ENCODE measurements around the gene TMEM9. TPM values are rescaled to one million over a fixed set of nuclear protein-coding genes. Genes with fewer than 3 reads are reported as not detected.
A peak's percentile ranks its signal among the peaks of the same experiment; 100 is the strongest.

TMEM9 gene
- total and polyA plus RNA-seq, 2 donors (not counting 3 experiments of a cell fraction or from before 2014, with no cell fraction given), result 39.3 to 96.1 TPM

- Histone ChIP-seq H3K9me3 (replicated peaks; ENCODE audit: control insufficient read depth, insufficient read depth, low read length) (no peaks in the 10 kb centered on the region), H3K27me3 (ENCODE audit: control insufficient read depth in 2 of 2, insufficient read depth in 2 of 2, low read length in 2 of 2) (peaks cover 26 to 49% of the 10 kb centered on the region in 2 experiments), H4K20me1 (replicated peaks; ENCODE audit: control insufficient read depth, extremely low read depth, insufficient read depth, low read length) (no peaks in the 10 kb centered on the region), H3K36me3 (ENCODE audit: control insufficient read depth in 2 of 2, extremely low read depth in 1 of 2, insufficient read depth in 2 of 2, low read length in 2 of 2) (no peaks in the 10 kb centered on the region), H3K79me2 (ENCODE audit: control insufficient read depth, insufficient read depth, low read length) (no peaks in the 10 kb centered on the region), H3K27ac (ENCODE audit: insufficient read depth, low read depth, low read length) (no peak overlapping the region), H3K9me1 (replicated peaks; ENCODE audit: control insufficient read depth, extremely low read depth, insufficient read depth, low read length) (no peaks in the 10 kb centered on the region), H3K9ac (replicated peaks; ENCODE audit: extremely low read depth, insufficient read depth, low read length) (no peak overlapping the region), H3K4me3 (replicated peaks in 1 of 3; ENCODE audit: insufficient read depth in 1 of 3, low read depth in 1 of 3, low read length in 3 of 3) (no peak overlapping the region), H2AFZ (ENCODE audit: low read depth, low read length) (no peak overlapping the region), H3K4me1 (ENCODE audit: control insufficient read depth, extremely low read depth, insufficient read depth, low read length) (no peaks in the 10 kb centered on the region), H3K4me2 (ENCODE audit: insufficient read depth, low read length) (no peak overlapping the region)
- intact Hi-C loops (cut with micrococcal nuclease), result loop anchor here (10.0 kb wide), 1 partner anchor 561 kb away; no protein-coding TSS in a partner anchor
- CTCF ChIA-PET, result interaction anchor here (1.1 to 3.7 kb wide), 8 partner anchors 10 to 556 kb away, joined by 3 to 70 read pairs (median 12); no protein-coding TSS in a partner anchor
- DNase-seq (ENCODE audit: low read depth, low spot score), result no peak
- dilution Hi-C loops (cut with MboI; ENCODE audit: extremely low pct_ligation_motif_present, low sequenced_read_pairs), result no loop called here
- BruUV-seq (replicated peaks), result no TSS peak
- TF ChIP-seq POLR2AphosphoS5 (IDR thresholded peaks at IDR 0.05; ENCODE audit: insufficient read depth, low read depth, low read length), result no peak
- no peak for TF ChIP-seq GATA2 (IDR thresholded peaks at IDR 0.05; ENCODE audit: insufficient read depth, insufficient read length, low read depth, low read length)
- TF ChIP-seq MAX (IDR thresholded peaks at IDR 0.05; ENCODE audit: insufficient read depth, insufficient read length), result no peak
- no peak for FAIRE-seq
- POLR2A ChIA-PET, result no interaction called here
These were observed 38.8 kb downstream of the TMEM9 start for GRCh38 chr1:201115390-201115937.

- H3K4me1 ChIP-seq (ENCODE audit: control insufficient read depth, extremely low read depth, insufficient read depth, low read length), result no peaks in the 10 kb centered on the region
- POLR2A ChIA-PET, result no interaction called here
- intact Hi-C loops (cut with micrococcal nuclease), result loop anchor here (1.0 to 10.0 kb wide), 6 partner anchors 28 to 560 kb away; partner anchors contain the start of genes INAVA and KIF14
- CTCF ChIA-PET, result interaction anchor here (0.5 to 3.7 kb wide), 15 partner anchors 11 to 555 kb away, joined by 3 to 70 read pairs (median 5); no protein-coding TSS in a partner anchor
- H3K79me2 ChIP-seq (ENCODE audit: control insufficient read depth, insufficient read depth, low read length), result no peaks in the 10 kb centered on the region
- H2AFZ ChIP-seq (ENCODE audit: low read depth, low read length), result peak overlapping the region; percentile 84
- no peak overlapping the region for H3K27ac ChIP-seq (ENCODE audit: insufficient read depth, low read depth, low read length)
- H3K9me3 ChIP-seq (replicated peaks; ENCODE audit: control insufficient read depth, insufficient read depth, low read length), result no peaks in the 10 kb centered on the region
- H4K20me1 ChIP-seq (replicated peaks; ENCODE audit: control insufficient read depth, extremely low read depth, insufficient read depth, low read length), result no peaks in the 10 kb centered on the region
- H3K4me3 ChIP-seq (replicated peaks in 1 of 3; ENCODE audit: insufficient read depth in 1 of 3, low read depth in 1 of 3, low read length in 3 of 3), result peak overlapping the region in 2 of 3 experiments; percentile 9 to 35
- H3K9me1 ChIP-seq (replicated peaks; ENCODE audit: control insufficient read depth, extremely low read depth, insufficient read depth, low read length), result no peaks in the 10 kb centered on the region
- dilution Hi-C loops (cut with MboI; ENCODE audit: extremely low pct_ligation_motif_present, low sequenced_read_pairs), result no loop called here
- H3K4me2 ChIP-seq (ENCODE audit: insufficient read depth, low read length), result peak overlapping the region; percentile 25
- no peak overlapping the region for H3K9ac ChIP-seq (replicated peaks; ENCODE audit: extremely low read depth, insufficient read depth, low read length)
- peak; percentile 93 for DNase-seq (ENCODE audit: low read depth, low spot score)
- peak; percentile 97 for FAIRE-seq
- no TSS peak for BruUV-seq (replicated peaks)
- no peaks in the 10 kb centered on the region for H3K36me3 ChIP-seq (ENCODE audit: control insufficient read depth in 2 of 2, extremely low read depth in 1 of 2, insufficient read depth in 2 of 2, low read length in 2 of 2)
- H3K27me3 ChIP-seq (ENCODE audit: control insufficient read depth in 2 of 2, insufficient read depth in 2 of 2, low read length in 2 of 2), result peaks cover 26 to 45% of the 10 kb centered on the region in 2 experiments
- TF ChIP-seq CTCF (IDR thresholded peaks at IDR 0.05; ENCODE audit: extremely low read depth in 1 of 2, insufficient read depth in 1 of 2, low read depth in 1 of 2, low read length in 2 of 2) (peak; percentile 73 to 89), EZH2 (IDR thresholded peaks at IDR 0.05; ENCODE audit: borderline replicate concordance, low read depth, low read length, severe bottlenecking) (peak; percentile 98), MYC (IDR thresholded peaks at IDR 0.05; ENCODE audit: low read depth, low read length) (no peak)
These were observed 39.8 kb downstream of the TMEM9 start for GRCh38 chr1:201114245-201115131.
